IMR-90 (cell line): Measurements from ENCODE around the gene NEK4.

ENCODE experiments used
- CEBPB ChIP-seq: IDR thresholded peaks from 2 replicates; pipeline ENCODE4 v1.6.1; 2012; ENCODE audit warnings: low read depth, low read length, improper control_type of control experiment
- POLR2A ChIP-seq: IDR thresholded peaks from 2 replicates; pipeline ENCODE4 v1.6.1; 2012; ENCODE audit warnings: mild to moderate bottlenecking, low read depth, low read length
- TF ChIP-seq, protein P1 (sequence below): conservative IDR thresholded peaks from 2 replicates; pipeline ENCODE4 v1.5.1; 2012; ENCODE audit warnings: mild to moderate bottlenecking, low read depth, low read length, improper control_type of control experiment

DNA sequence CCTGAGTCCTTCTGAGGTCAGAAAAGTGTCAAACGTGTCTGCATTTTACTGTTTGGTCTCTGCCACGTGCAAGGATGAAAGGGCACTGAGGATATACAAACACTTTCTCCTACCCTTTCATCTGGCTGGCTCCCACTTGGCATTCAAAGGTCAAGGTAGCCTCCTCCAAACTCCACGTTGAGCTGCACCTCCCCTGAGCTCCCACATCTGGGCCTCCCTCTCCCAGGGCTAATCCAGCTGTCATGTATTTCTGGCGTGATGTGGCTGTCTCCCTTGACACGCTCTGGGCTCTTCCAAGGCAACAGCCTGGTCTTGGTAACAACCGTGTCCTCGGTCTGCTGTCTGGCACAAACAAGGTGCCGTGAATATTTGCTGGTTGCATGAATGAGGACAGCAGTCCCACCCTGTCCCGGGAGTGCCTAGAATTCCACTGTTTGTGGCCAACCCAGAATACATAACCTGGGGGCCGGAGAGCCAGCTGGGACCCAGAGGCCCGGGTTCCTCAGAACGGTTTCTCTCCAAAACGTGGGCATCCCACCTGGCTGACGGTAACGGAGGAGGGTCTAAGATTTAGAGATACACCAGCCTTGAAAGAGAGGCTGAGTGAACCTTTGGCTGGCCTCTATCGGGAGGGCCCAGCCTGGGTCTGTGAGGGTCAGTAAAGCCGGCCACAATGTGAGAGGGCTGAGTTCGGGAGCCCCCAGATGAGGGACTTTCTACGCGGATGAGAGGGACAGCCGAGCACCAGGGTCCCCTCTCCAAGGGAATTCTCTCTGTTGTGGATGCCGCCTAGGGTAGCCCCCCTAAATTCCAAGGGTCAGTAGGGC, 65.9 kb downstream of the NEK4 start:
- TF ChIP-seq CEBPB (no peak), POLR2A (no peak)
- TF ChIP-seq, protein P1, sequence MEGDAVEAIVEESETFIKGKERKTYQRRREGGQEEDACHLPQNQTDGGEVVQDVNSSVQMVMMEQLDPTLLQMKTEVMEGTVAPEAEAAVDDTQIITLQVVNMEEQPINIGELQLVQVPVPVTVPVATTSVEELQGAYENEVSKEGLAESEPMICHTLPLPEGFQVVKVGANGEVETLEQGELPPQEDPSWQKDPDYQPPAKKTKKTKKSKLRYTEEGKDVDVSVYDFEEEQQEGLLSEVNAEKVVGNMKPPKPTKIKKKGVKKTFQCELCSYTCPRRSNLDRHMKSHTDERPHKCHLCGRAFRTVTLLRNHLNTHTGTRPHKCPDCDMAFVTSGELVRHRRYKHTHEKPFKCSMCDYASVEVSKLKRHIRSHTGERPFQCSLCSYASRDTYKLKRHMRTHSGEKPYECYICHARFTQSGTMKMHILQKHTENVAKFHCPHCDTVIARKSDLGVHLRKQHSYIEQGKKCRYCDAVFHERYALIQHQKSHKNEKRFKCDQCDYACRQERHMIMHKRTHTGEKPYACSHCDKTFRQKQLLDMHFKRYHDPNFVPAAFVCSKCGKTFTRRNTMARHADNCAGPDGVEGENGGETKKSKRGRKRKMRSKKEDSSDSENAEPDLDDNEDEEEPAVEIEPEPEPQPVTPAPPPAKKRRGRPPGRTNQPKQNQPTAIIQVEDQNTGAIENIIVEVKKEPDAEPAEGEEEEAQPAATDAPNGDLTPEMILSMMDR, result no peak
